PFSK-1 (cell line): ENCODE results near the gene TMEM87A.

Source experiments
- FOXP2 ChIP-seq: optimal IDR thresholded peaks from 2 replicates; pipeline ENCODE3; 2011; ENCODE audit warnings: borderline replicate concordance, control low read depth, inconsistent platforms; ENCODE audit not compliant: insufficient read depth; ENCODE audit errors: extremely low read length, extremely low read depth
- POLR2AphosphoS5 ChIP-seq: IDR thresholded peaks from 2 replicates; pipeline ENCODE4 v1.6.1; 2012; ENCODE audit warnings: low read depth, mild to moderate bottlenecking, control low read depth, low read length, moderate library complexity
- SIN3A ChIP-seq: IDR thresholded peaks from 2 replicates; pipeline ENCODE4 v1.6.1; 2012; ENCODE audit warnings: mild to moderate bottlenecking, low read length, moderate library complexity, borderline replicate concordance; ENCODE audit not compliant: insufficient read depth
- TAF1 ChIP-seq: IDR thresholded peaks from 2 replicates; pipeline ENCODE4 v1.6.1; 2012; ENCODE audit warnings: low read length, control low read depth, borderline replicate concordance; ENCODE audit not compliant: insufficient read depth

- TF ChIP-seq POLR2AphosphoS5 (no peak), TAF1 (no peak), FOXP2 (no peak), SIN3A (no peak)
Observed at GRCh38 chr15:42171795-42172194, 101.4 kb downstream of the TMEM87A start.
